ENCODE measurements around the gene PLPPR5.

- TF ChIP-seq CTCF (IDR thresholded peaks at IDR 0.05; ENCODE audit: low read depth, low read length) (no peak), EZH2phosphoT487 (IDR thresholded peaks at IDR 0.05; ENCODE audit: low read depth) (no peak)
These were observed 111.3 kb downstream of the PLPPR5 start for GRCh38 chr1:98893371-98893770.
